Mesothelial cell of epicardium (in vitro differentiated cells): ENCODE measurements around the gene TMEM151A. TPM values are rescaled to one million over a fixed set of nuclear protein-coding genes. Genes with fewer than 3 reads are reported as not detected.
A peak's percentile ranks its signal among the peaks of the same experiment; 100 is the strongest.

Experiments used
- DNase-seq, 2 experiments: peaks; one replicate each; pipeline ENCODE4 v3.0.0; 2021; ENCODE audit warnings: low spot score in 2 of 2; ENCODE audit not compliant: unreplicated experiment in 2 of 2
- H3K27ac Mint-ChIP-seq: 2 replicates; pipeline ENCODE4 v1.8.0; 2021; ENCODE audit warnings: mixed read lengths
- H3K27me3 Mint-ChIP-seq: 2 replicates; pipeline ENCODE4 v1.8.0; 2021; ENCODE audit warnings: low read depth, mixed read lengths
- H3K36me3 Mint-ChIP-seq: 2 replicates; pipeline ENCODE4 v1.8.0; 2021; ENCODE audit warnings: mixed read lengths
- H3K4me1 Mint-ChIP-seq: 2 replicates; pipeline ENCODE4 v1.8.0; 2021; ENCODE audit warnings: mixed read lengths
- H3K4me3 Mint-ChIP-seq: 2 replicates; pipeline ENCODE4 v1.8.0; 2021; ENCODE audit warnings: mild to moderate bottlenecking, moderate library complexity, mixed read lengths
- H3K9me3 Mint-ChIP-seq: 2 replicates; pipeline ENCODE4 v1.8.0; 2021; ENCODE audit warnings: mixed read lengths
- total RNA-seq: library from RNA; stranded (reverse); gene quantifications from 3 replicates; pipeline ENCODE4 v1.2.1, GENCODE V29; 2021
- TF ChIP-seq, protein P1 (sequence below): fragments of 200-600 bp; sonication (generic); IDR thresholded peaks from one replicate; pipeline ENCODE4 v1.5.0; 2021; ENCODE audit warnings: antibody characterized with exemption; ENCODE audit not compliant: unreplicated experiment

Gene TMEM151A
- total RNA-seq, 1 donor from 2014 or later = 1.3 TPM

DNA sequence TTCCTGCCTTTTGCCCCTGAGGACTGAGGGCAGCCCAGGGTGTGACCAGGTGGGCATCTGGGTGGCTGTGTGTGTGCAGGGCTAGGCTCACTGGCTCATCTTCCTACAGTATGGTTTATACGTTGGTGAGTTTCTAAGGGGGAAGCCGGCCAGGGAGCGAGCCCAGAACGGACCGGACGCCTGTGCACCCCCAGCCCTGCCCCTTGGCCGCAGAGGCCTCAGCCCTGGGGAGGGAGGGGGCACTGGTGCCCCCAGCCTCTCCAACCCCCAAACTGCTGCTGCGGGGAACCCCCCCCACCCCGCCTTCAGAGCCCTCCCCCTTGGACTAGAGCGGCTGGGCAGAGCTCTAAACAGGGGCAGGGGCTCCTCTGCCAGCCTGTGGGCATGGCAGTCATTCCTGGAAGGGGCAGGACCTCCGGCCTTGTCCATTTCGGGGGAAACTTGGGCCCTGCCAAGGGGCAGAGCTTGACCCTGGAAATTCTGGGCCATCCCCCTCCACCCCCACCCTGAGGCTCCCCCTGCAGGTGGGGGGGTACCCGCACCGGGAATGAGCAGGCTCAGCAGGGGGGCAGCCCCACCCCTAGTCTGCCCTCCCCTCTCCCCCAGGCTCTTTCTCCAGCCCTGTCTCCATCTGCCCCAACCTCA, 8.1 kb upstream of the TMEM151A start:
- Mint-ChIP-seq H3K9me3 (no peaks in the 10 kb centered on the region), H3K27me3 (peaks cover 8% of the 10 kb centered on the region), H3K4me3 (no peak overlapping the region), H3K4me1 (peaks cover 16% of the 10 kb centered on the region), H3K36me3 (no peaks in the 10 kb centered on the region), H3K27ac (no peak overlapping the region)
- no peak for DNase-seq
- TF ChIP-seq, protein P1, sequence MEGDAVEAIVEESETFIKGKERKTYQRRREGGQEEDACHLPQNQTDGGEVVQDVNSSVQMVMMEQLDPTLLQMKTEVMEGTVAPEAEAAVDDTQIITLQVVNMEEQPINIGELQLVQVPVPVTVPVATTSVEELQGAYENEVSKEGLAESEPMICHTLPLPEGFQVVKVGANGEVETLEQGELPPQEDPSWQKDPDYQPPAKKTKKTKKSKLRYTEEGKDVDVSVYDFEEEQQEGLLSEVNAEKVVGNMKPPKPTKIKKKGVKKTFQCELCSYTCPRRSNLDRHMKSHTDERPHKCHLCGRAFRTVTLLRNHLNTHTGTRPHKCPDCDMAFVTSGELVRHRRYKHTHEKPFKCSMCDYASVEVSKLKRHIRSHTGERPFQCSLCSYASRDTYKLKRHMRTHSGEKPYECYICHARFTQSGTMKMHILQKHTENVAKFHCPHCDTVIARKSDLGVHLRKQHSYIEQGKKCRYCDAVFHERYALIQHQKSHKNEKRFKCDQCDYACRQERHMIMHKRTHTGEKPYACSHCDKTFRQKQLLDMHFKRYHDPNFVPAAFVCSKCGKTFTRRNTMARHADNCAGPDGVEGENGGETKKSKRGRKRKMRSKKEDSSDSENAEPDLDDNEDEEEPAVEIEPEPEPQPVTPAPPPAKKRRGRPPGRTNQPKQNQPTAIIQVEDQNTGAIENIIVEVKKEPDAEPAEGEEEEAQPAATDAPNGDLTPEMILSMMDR = no peak

DNA sequence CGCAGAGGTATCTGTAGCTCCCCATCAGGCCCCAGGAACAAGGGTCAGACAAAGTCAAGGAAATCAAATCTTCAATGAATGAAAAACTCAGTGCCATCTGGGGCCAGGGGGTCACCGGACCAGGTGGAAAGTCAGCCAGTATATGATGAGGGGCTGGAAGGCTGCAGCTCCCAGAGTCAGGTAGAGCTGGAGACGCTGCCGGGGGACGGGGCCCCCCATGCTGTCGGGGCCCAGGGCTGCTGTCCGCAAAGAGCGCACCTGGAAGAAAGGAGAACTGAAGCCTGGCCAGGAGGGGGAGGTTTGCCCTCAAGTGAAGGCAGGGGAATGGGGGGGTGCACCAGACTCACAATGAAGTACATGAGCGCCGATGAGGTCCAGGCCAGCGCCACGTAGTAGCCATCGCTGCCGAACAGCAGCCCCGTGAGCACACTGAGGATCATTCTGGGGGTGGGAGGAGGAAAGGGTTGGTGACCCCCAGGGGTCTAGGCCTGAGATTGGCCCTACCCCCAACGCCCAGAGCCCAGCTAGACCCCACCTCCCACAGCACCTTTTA, 7.1 kb upstream of the TMEM151A start:
- TF ChIP-seq, protein P1 = no peak
- no peaks in the 10 kb centered on the region for H3K36me3 Mint-ChIP-seq
- no peaks in the 10 kb centered on the region for H3K9me3 Mint-ChIP-seq
- no peak overlapping the region for H3K4me3 Mint-ChIP-seq
- DNase-seq = no peak
- peaks cover 15% of the 10 kb centered on the region for H3K4me1 Mint-ChIP-seq
- H3K27me3 Mint-ChIP-seq = peaks cover 10% of the 10 kb centered on the region
- no peak overlapping the region for H3K27ac Mint-ChIP-seq

DNA sequence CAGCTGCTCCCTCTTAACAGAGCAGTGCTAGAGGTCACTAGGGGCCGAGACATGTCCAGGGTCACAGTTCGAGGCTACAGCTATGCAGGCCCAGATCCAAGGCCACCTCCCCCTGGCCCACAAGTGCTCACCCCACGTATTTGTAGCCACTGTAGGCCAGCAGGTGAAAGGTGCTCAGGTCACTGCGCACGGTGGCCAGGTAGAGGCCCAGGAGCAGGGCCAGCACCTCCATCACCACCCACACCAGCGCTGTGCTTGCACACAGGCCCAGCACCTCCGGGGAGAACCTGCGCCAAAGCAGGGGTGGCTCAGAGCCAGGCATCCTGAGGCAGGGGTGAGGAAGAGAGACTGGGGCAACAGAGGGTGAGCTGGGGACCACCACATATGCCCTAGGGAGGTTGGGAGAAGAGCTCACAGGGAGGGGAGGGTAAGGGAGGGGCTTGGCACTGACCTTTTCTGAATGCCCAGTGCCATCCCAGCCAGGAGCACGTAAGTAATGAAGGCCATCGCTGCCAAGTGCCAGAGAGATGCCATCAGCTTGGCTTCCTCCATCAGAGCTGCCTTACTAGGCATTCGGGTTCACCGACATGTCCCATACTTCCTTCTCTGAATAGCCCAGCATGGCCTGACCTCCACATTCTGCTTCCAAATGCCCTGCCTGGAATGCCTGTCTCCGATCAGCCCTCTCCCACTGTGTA, 6.3 kb upstream of the TMEM151A start:
- Mint-ChIP-seq H3K27ac (no peak overlapping the region), H3K27me3 (peaks cover 15% of the 10 kb centered on the region), H3K9me3 (no peaks in the 10 kb centered on the region), H3K4me1 (peaks cover 22% of the 10 kb centered on the region), H3K4me3 (no peak overlapping the region), H3K36me3 (no peaks in the 10 kb centered on the region)
- TF ChIP-seq, protein P1 = no peak
- no peak for DNase-seq

DNA sequence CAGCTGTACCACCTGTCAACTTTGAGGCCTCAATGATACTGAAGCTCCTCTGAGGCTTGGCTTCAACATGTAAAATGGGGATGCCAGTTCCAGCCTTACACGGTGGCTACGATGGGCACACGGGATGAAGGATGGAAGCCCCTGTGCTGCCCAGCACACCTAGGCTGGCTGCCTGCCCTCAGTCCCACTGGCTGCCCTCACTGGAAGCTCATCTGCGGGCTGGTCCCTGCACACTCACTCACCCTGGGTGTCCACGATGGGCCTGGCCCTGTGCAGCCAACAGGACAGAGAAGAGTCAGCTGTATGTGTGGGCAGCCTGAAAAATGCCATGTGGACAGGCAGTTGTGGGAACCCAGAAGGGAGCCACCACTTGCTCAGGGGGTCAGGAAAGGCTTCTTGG, 5.0 kb upstream of the TMEM151A start:
- no peak for DNase-seq
- no peaks in the 10 kb centered on the region for H3K36me3 Mint-ChIP-seq
- no peak overlapping the region for H3K27ac Mint-ChIP-seq
- H3K4me3 Mint-ChIP-seq = peak overlapping the region; percentile 46
- peaks cover 28% of the 10 kb centered on the region for H3K4me1 Mint-ChIP-seq
- H3K9me3 Mint-ChIP-seq = no peaks in the 10 kb centered on the region
- peaks cover 21% of the 10 kb centered on the region for H3K27me3 Mint-ChIP-seq
- TF ChIP-seq, protein P1 = no peak

DNA sequence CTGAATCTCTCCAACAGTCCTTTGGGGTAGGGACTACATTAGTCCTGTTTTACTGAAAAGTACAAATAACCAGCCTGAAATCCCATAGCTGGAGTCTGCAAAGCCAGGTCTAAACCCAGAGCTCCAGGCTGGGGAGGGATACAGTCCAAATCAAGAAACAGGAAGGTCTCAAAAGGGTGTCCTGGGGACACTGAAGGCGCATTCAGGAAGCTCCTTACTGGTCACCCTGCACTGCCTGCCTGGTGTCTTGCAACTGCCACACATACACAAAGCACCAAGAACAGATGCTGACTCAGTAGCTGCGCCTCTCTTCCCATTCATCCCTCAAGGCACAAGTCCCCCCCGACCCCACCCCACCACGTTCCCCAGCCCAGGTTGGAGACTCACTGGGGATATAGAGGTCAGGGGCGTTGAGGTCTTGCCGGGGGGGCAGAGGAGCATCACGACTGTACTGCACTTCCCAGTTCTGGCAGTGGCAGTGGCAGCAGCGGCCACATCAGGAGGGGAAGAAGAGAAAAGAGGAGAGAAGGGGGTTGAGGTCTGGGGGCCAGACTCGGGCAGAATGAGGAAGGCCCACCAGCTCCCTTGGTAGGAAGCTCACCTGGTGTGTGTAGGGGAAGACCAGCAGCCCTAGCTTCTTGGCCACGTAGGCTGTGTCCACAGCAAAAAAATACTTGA, 4.3 kb upstream of the TMEM151A start:
- H3K4me3 Mint-ChIP-seq = peak overlapping the region; percentile 83
- no peak for DNase-seq
- peaks cover 28% of the 10 kb centered on the region for H3K4me1 Mint-ChIP-seq
- peak overlapping the region; percentile 59 for H3K27ac Mint-ChIP-seq
- TF ChIP-seq, protein P1 = no peak
- no peaks in the 10 kb centered on the region for H3K9me3 Mint-ChIP-seq
- H3K36me3 Mint-ChIP-seq = no peaks in the 10 kb centered on the region
- H3K27me3 Mint-ChIP-seq = peaks cover 22% of the 10 kb centered on the region
